ENCODE results near the gene LRRIQ4. TPM values are rescaled to one million over a fixed set of nuclear protein-coding genes. Genes with fewer than 3 reads are reported as not detected.

Gene LRRIQ4
- total RNA-seq, 3 donors from 2014 or later (not counting 1 experiment from before 2014, with no cell fraction given) = not detected

DNA sequence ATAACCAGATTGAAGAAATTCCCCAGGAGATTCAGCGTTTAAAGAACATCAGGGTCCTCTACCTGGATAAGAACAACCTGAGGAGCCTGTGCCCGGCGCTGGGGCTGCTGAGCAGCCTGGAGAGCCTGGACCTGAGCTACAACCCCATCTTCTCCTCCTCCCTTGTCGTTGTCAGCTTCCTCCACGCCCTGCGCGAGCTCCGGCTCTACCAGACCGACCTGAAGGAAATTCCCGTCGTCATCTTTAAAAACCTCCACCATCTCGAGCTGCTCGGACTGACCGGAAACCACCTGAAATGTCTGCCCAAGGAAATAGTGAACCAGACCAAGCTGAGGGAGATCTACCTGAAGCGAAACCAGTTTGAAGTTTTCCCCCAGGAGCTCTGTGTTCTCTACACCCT, 9.4 kb downstream of the LRRIQ4 start:
- H3K27me3 Mint-ChIP-seq (ENCODE audit: low read depth in 2 of 2) = peaks cover 26 to 39% of the 10 kb centered on the region in 2 donors
- intact Hi-C loops (cut with micrococcal nuclease) = no loop called here

DNA sequence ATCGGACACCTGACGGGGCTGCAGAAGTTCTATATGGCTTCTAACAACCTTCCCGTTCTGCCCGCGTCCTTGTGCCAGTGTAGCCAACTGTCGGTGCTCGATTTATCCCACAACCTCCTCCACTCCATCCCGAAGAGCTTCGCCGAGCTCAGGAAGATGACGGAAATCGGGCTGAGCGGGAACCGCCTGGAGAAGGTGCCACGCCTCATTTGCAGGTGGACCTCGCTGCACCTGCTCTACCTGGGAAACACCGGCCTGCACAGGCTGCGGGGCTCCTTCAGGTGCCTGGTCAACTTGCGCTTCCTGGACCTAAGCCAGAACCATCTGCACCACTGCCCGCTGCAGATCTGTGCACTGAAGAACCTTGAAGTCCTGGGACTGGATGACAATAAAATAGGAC, 9.9 kb downstream of the LRRIQ4 start:
- H3K27ac ChIP-seq (ENCODE audit: low read length) = no peak overlapping the region
- H3K4me3 Mint-ChIP-seq = no peak overlapping the region
- WGBS (ENCODE audit: insufficient coverage) = 95% methylated on average over 20 of the region's 20 CpGs
- H3K4me1 ChIP-seq (ENCODE audit: control insufficient read depth, insufficient read depth, low read length) = no peaks in the 10 kb centered on the region
- intact Hi-C loops (cut with micrococcal nuclease) = no loop called here
- no peaks in the 10 kb centered on the region for H3K4me1 Mint-ChIP-seq
- H3K36me3 Mint-ChIP-seq = no peaks in the 10 kb centered on the region
- H3K9me3 Mint-ChIP-seq = no peaks in the 10 kb centered on the region
- TF ChIP-seq, protein P1, sequence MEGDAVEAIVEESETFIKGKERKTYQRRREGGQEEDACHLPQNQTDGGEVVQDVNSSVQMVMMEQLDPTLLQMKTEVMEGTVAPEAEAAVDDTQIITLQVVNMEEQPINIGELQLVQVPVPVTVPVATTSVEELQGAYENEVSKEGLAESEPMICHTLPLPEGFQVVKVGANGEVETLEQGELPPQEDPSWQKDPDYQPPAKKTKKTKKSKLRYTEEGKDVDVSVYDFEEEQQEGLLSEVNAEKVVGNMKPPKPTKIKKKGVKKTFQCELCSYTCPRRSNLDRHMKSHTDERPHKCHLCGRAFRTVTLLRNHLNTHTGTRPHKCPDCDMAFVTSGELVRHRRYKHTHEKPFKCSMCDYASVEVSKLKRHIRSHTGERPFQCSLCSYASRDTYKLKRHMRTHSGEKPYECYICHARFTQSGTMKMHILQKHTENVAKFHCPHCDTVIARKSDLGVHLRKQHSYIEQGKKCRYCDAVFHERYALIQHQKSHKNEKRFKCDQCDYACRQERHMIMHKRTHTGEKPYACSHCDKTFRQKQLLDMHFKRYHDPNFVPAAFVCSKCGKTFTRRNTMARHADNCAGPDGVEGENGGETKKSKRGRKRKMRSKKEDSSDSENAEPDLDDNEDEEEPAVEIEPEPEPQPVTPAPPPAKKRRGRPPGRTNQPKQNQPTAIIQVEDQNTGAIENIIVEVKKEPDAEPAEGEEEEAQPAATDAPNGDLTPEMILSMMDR (IDR thresholded peaks at IDR 0.05) = no peak
- no peak overlapping the region for H3K4me3 ChIP-seq (ENCODE audit: low read length)
- no peaks in the 10 kb centered on the region for H3K9me3 ChIP-seq (ENCODE audit: control insufficient read depth, insufficient read depth, low read length)
- H3K36me3 ChIP-seq (ENCODE audit: control insufficient read depth, insufficient read depth, low read length) = no peaks in the 10 kb centered on the region
- H3K27me3 Mint-ChIP-seq (ENCODE audit: low read depth in 2 of 2) = peaks cover 22 to 35% of the 10 kb centered on the region in 2 donors
- no peaks in the 10 kb centered on the region for H3K27me3 ChIP-seq (ENCODE audit: control insufficient read depth, insufficient read depth, low read length)
- ATAC-seq (no peak), DNase-seq (no peak)
- H3K27ac Mint-ChIP-seq = no peak overlapping the region

More for the DNA sequence above, 9.4 kb downstream of the LRRIQ4 start:
- 93% methylated on average over 15 of the region's 15 CpGs for WGBS (ENCODE audit: insufficient coverage)
- Histone ChIP-seq H3K36me3 (ENCODE audit: control insufficient read depth, insufficient read depth, low read length) (no peaks in the 10 kb centered on the region), H3K4me3 (ENCODE audit: low read length) (no peak overlapping the region), H3K27me3 (ENCODE audit: control insufficient read depth, insufficient read depth, low read length) (no peaks in the 10 kb centered on the region), H3K4me1 (ENCODE audit: control insufficient read depth, insufficient read depth, low read length) (no peaks in the 10 kb centered on the region), H3K9me3 (ENCODE audit: control insufficient read depth, insufficient read depth, low read length) (no peaks in the 10 kb centered on the region), H3K27ac (ENCODE audit: low read length) (no peak overlapping the region)
- Mint-ChIP-seq H3K36me3 (no peaks in the 10 kb centered on the region), H3K4me3 (no peak overlapping the region), H3K9me3 (no peaks in the 10 kb centered on the region), H3K27ac (no peak overlapping the region), H3K4me1 (no peaks in the 10 kb centered on the region)
- ATAC-seq (no peak), DNase-seq (no peak)
- TF ChIP-seq, protein P1 (IDR thresholded peaks at IDR 0.05) = no peak

DNA sequence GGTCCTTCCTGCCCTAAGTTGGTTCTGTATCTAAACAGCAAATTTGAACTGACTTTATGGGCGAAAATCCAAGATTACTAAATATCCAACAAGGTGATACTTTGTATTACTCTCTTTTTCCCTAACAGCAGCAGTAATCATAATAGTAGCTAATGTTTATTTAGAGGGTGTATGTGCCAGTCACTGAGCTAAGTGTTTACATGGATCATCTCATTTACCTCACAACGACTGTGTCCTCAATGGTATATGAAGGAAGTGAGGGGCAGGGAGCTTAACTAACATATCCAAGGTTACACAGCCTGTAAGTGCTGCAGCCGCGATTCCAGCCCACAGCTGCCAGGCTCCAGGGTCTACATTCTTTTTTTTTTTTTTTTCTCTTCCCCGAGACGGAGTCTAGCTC, 10.3 kb downstream of the LRRIQ4 start:
- TF ChIP-seq, protein P1 (IDR thresholded peaks at IDR 0.05) = no peak
- H3K4me1 ChIP-seq (ENCODE audit: control insufficient read depth, insufficient read depth, low read length) = no peaks in the 10 kb centered on the region
- 90% methylated on average over 4 of the region's 6 CpGs for WGBS (ENCODE audit: insufficient coverage)

DNA sequence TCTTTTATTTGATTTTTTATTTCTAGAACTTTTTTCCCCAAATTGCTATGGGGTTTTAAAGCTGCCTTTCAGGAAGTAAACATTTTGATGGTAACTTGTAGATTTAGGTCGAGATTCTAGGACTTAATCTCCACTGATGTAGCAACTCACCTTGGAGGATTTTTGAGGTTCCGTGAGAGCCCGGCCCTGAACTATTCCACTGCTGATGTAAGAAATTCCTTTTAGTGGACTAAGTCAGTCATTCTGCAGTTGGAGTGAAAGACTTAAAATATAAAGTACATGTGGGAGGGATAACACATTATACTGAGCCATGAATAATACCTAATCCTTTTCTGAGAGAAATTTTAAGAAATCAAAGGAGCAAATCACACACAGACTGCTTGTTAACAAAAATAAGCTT, 12.6 kb downstream of the LRRIQ4 start:
- Mint-ChIP-seq H3K9me3 (no peaks in the 10 kb centered on the region), H3K4me1 (no peaks in the 10 kb centered on the region), H3K27me3 (ENCODE audit: low read depth in 2 of 2) (peaks cover 10 to 12% of the 10 kb centered on the region in 2 donors), H3K4me3 (no peak overlapping the region), H3K36me3 (no peaks in the 10 kb centered on the region), H3K27ac (no peak overlapping the region)
- 80% methylated on average over 3 of the region's 3 CpGs for WGBS (ENCODE audit: insufficient coverage)
- no peak for DNase-seq
- Histone ChIP-seq H3K4me3 (ENCODE audit: low read length) (no peak overlapping the region), H3K36me3 (ENCODE audit: control insufficient read depth, insufficient read depth, low read length) (no peaks in the 10 kb centered on the region), H3K4me1 (ENCODE audit: control insufficient read depth, insufficient read depth, low read length) (no peaks in the 10 kb centered on the region), H3K27ac (ENCODE audit: low read length) (no peak overlapping the region), H3K27me3 (ENCODE audit: control insufficient read depth, insufficient read depth, low read length) (no peaks in the 10 kb centered on the region), H3K9me3 (ENCODE audit: control insufficient read depth, insufficient read depth, low read length) (no peaks in the 10 kb centered on the region)
- ATAC-seq = no peak
- intact Hi-C loops (cut with micrococcal nuclease) = no loop called here
- TF ChIP-seq, protein P1 (IDR thresholded peaks at IDR 0.05) = no peak

More for the DNA sequence above, 10.3 kb downstream of the LRRIQ4 start:
- no peak overlapping the region for H3K27ac Mint-ChIP-seq
- H3K36me3 Mint-ChIP-seq = no peaks in the 10 kb centered on the region
- no peaks in the 10 kb centered on the region for H3K27me3 ChIP-seq (ENCODE audit: control insufficient read depth, insufficient read depth, low read length)
- peaks cover 19 to 30% of the 10 kb centered on the region in 2 donors for H3K27me3 Mint-ChIP-seq (ENCODE audit: low read depth in 2 of 2)
- H3K4me3 ChIP-seq (ENCODE audit: low read length) = no peak overlapping the region
- no peak overlapping the region for H3K27ac ChIP-seq (ENCODE audit: low read length)
- ATAC-seq (no peak), DNase-seq (no peak)
- H3K4me3 Mint-ChIP-seq = no peak overlapping the region
- H3K4me1 Mint-ChIP-seq = no peaks in the 10 kb centered on the region
- intact Hi-C loops (cut with micrococcal nuclease) = no loop called here
- no peaks in the 10 kb centered on the region for H3K9me3 ChIP-seq (ENCODE audit: control insufficient read depth, insufficient read depth, low read length)
- H3K36me3 ChIP-seq (ENCODE audit: control insufficient read depth, insufficient read depth, low read length) = no peaks in the 10 kb centered on the region
- no peaks in the 10 kb centered on the region for H3K9me3 Mint-ChIP-seq
